Breast epithelium (tissue), 4 donors: ENCODE data around the gene CLMN. TPM values are rescaled to one million over a fixed set of nuclear protein-coding genes. Genes with fewer than 3 reads are reported as not detected.

ENCODE experiments used
- DNase-seq, 2 donors: peaks; one replicate each; pipeline ENCODE4 v3.0.0-alpha.2; 2019; ENCODE audit warnings: low spot score in 2 of 2
- H3K27ac ChIP-seq, 2 donors: fragments of 200-600 bp; sonication (generic) in 1 of 2; one replicate each; pipeline ENCODE4 v1.5.1; 2016 to 2019; ENCODE audit warnings: mild to moderate bottlenecking in 1 of 2
- H3K27me3 ChIP-seq, 2 donors: fragments of 200-600 bp; sonication (generic) in 1 of 2; one replicate each; pipeline versions ENCODE4 v1.5.1 to v1.6.0; 2017 to 2019; ENCODE audit warnings: control low read depth in 1 of 2, mild to moderate bottlenecking in 1 of 2
- H3K36me3 ChIP-seq: fragments of 200-600 bp; one replicate; pipeline ENCODE4 v1.5.1; 2019
- H3K4me1 ChIP-seq, 2 donors: fragments of 200-600 bp; sonication (generic); one replicate each; pipeline ENCODE4 v1.5.1; 2016 to 2019; ENCODE audit warnings: control low read depth in 1 of 2
- H3K4me3 ChIP-seq, 3 donors: fragments of 200-600 bp; sonication (generic); 1 replicate in 2 of 3; 2 replicates in 1 of 3; pipeline ENCODE4 v1.5.1; 2016 to 2019; ENCODE audit warnings: mild to moderate bottlenecking in 3 of 3, moderate library complexity in 2 of 3
- H3K9me3 ChIP-seq, 2 donors: fragments of 200-600 bp; sonication (generic) in 1 of 2; one replicate each; pipeline ENCODE4 v1.5.1; 2016 to 2019; ENCODE audit warnings: control low read depth in 1 of 2
- CTCF ChIP-seq, 3 donors: fragments of 450-650 bp; IDR thresholded peaks; one replicate each; pipeline ENCODE4 v1.5.1; 2016 to 2017; ENCODE audit warnings: antibody characterized with exemption in 3 of 3, mild to moderate bottlenecking in 3 of 3, moderate library complexity in 3 of 3
- POLR2A ChIP-seq: fragments of 450-650 bp; IDR thresholded peaks from one replicate; pipeline ENCODE4 v1.6.1; 2016; ENCODE audit warnings: antibody characterized with exemption, mild to moderate bottlenecking, moderate library complexity
- POLR2AphosphoS5 ChIP-seq, 3 donors: sonication (generic); formaldehyde crosslinking; IDR thresholded peaks; one replicate each; pipeline ENCODE4 v1.6.1; 2017; ENCODE audit warnings: antibody characterized with exemption in 3 of 3
- intact Hi-C: fragments of 100-400 bp; cut with DNase I; formaldehyde crosslinking; loops from one replicate; pipeline ENCODE4 v1.15.1; 2023; ENCODE audit warnings: low total_unique reads
- total RNA-seq, 3 donors: library from RNA; depleted of rRNA; stranded (reverse); fragments of >200 nt; gene quantifications; one replicate each; pipeline ENCODE4 v1.1.0, GENCODE V29; 2016

Gene CLMN
- total RNA-seq, 3 donors from 2014 or later = 23.7 to 73.6 (median 48.5) TPM

- no peak for TF ChIP-seq CTCF (IDR thresholded peaks at IDR 0.05)
- TF ChIP-seq POLR2AphosphoS5 (IDR thresholded peaks at IDR 0.05) = no peak
- TF ChIP-seq POLR2A = no peak
- peaks cover 7 to 9% of the 10 kb centered on the region in 2 donors for H3K4me1 ChIP-seq
- H3K27ac ChIP-seq = peak overlapping the region; percentile 81 to 92
- no peaks in the 10 kb centered on the region for H3K9me3 ChIP-seq
- no peaks in the 10 kb centered on the region for H3K36me3 ChIP-seq
- intact Hi-C loops = no loop called here
- no peak for DNase-seq
- H3K4me3 ChIP-seq = no peak overlapping the region
- no peaks in the 10 kb centered on the region for H3K27me3 ChIP-seq
Observed at GRCh38 chr14:95315579-95315978, 4.1 kb downstream of the CLMN start.

- Histone ChIP-seq H3K27ac (peak overlapping the region; percentile 81 to 92), H3K4me3 (no peak overlapping the region), H3K36me3 (no peaks in the 10 kb centered on the region), H3K4me1 (peaks cover 7 to 9% of the 10 kb centered on the region in 2 donors), H3K27me3 (no peaks in the 10 kb centered on the region), H3K9me3 (no peaks in the 10 kb centered on the region)
- intact Hi-C loops = no loop called here
- DNase-seq = no peak
- TF ChIP-seq CTCF (IDR thresholded peaks at IDR 0.05) (no peak), POLR2AphosphoS5 (IDR thresholded peaks at IDR 0.05) (no peak)
Observed at GRCh38 chr14:95315156-95315555, 4.6 kb downstream of the CLMN start.

GRCh38 chr14:95314609-95315008, 5.1 kb downstream of the CLMN start:
- Histone ChIP-seq H3K27me3 (no peaks in the 10 kb centered on the region), H3K4me1 (peaks cover 7 to 9% of the 10 kb centered on the region in 2 donors), H3K4me3 (no peak overlapping the region), H3K27ac (peak overlapping the region; percentile 81 to 92), H3K9me3 (no peaks in the 10 kb centered on the region), H3K36me3 (no peaks in the 10 kb centered on the region)
- TF ChIP-seq CTCF (IDR thresholded peaks at IDR 0.05) (no peak), POLR2AphosphoS5 (IDR thresholded peaks at IDR 0.05) (no peak), POLR2A (no peak)
- DNase-seq = peak; percentile 70
- intact Hi-C loops = no loop called here

GRCh38 chr14:95313707-95314106, 6.0 kb downstream of the CLMN start:
- Histone ChIP-seq H3K4me3 (no peak overlapping the region), H3K27me3 (no peaks in the 10 kb centered on the region), H3K36me3 (no peaks in the 10 kb centered on the region), H3K27ac (peak overlapping the region; percentile 81 to 92), H3K4me1 (peaks cover 7 to 9% of the 10 kb centered on the region in 2 donors), H3K9me3 (no peaks in the 10 kb centered on the region)
- peak in 1 of 2 donors; percentile 78 for DNase-seq
- TF ChIP-seq CTCF (IDR thresholded peaks at IDR 0.05) (no peak), POLR2AphosphoS5 (IDR thresholded peaks at IDR 0.05) (peak; percentile 8 to 83 (median 34))
- intact Hi-C loops = no loop called here

GRCh38 chr14:95313190-95313589, 6.5 kb downstream of the CLMN start:
- H3K4me3 ChIP-seq = no peak overlapping the region
- H3K27ac ChIP-seq = peak overlapping the region in 1 of 2 donors; percentile 92
- TF ChIP-seq POLR2A = no peak
- TF ChIP-seq CTCF (IDR thresholded peaks at IDR 0.05) = no peak
- no peak for TF ChIP-seq POLR2AphosphoS5 (IDR thresholded peaks at IDR 0.05)
- H3K9me3 ChIP-seq = no peaks in the 10 kb centered on the region
- DNase-seq = no peak
- no peaks in the 10 kb centered on the region for H3K27me3 ChIP-seq
- intact Hi-C loops = no loop called here
- peaks cover 7 to 9% of the 10 kb centered on the region in 2 donors for H3K4me1 ChIP-seq
- no peaks in the 10 kb centered on the region for H3K36me3 ChIP-seq
